Testis (tissue), 2 donors: ENCODE results near the gene VPS8.

Experiments
- CTCF ChIP-seq, 3 experiments: fragments of 450-650 bp in 2 of 3; fragments of 200-600 bp in 1 of 3; sonication (generic) in 1 of 3; IDR thresholded peaks; one replicate each; pipeline ENCODE4 v1.5.1; 2016 to 2019; ENCODE audit warnings: antibody characterized with exemption in 3 of 3, mild to moderate bottlenecking in 2 of 3, moderate library complexity in 1 of 3
- POLR2A ChIP-seq: fragments of 450-650 bp; IDR thresholded peaks from one replicate; pipeline ENCODE4 v1.6.1; 2017; ENCODE audit warnings: antibody characterized with exemption, mild to moderate bottlenecking, moderate library complexity

GRCh38 chr3:184808021-184808420, 3.9 kb upstream of the VPS8 start:
- TF ChIP-seq POLR2A (no peak), CTCF (IDR thresholded peaks at IDR 0.05) (no peak)
